GM12892 (cell line): ENCODE results near the gene RGS7.

ENCODE experiments used
- POLR2A ChIP-seq: IDR thresholded peaks from 2 replicates; pipeline ENCODE4 v1.6.1; 2011; ENCODE audit warnings: low read depth, low read length, control low read depth
- POLR2AphosphoS5 ChIP-seq: IDR thresholded peaks from 2 replicates; pipeline ENCODE4 v1.6.1; 2011; ENCODE audit warnings: low read depth, low read length, control low read depth
- TAF1 ChIP-seq: IDR thresholded peaks from 2 replicates; pipeline ENCODE4 v1.6.1; 2011; ENCODE audit warnings: low read depth, mild to moderate bottlenecking, control low read depth, low read length, borderline replicate concordance

DNA sequence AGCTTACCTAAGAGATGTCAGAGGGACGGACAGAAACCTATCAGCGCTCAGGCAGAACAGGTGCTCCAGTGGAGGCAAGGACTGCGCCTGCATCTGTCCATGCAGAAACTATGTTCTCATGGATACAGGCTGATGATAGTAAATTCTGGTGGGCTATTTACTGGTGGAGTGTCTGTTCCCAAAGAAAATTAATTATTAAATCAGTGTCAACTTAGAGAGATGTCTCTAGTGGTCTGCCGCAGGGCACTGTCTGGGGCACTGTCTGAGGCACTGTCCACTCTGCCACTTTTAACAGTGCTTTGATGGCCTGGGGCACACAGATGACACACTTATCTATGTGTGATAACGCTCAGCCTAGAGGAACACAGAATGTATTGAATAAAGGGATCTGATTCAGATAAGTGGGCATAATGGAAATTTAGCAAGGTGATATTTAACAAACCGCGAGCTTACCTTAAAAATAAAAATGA is 148.1 kb downstream of the RGS7 start:
- no peak for TF ChIP-seq POLR2AphosphoS5
- no peak for TF ChIP-seq POLR2A
- no peak for TF ChIP-seq TAF1
